NK-92 (cell line): ENCODE data around the gene ALKBH8.
"Not testable (repeated sequence)": the region's sequence is repeated elsewhere in the genome, so short reads cannot be mapped to it uniquely, and the experiment has no call there.

Experiments
- DNase-seq: peaks from one replicate; lab custom pipeline; 2025; ENCODE audit not compliant: unreplicated experiment; lab: John Stamatoyannopoulos, UW

ALKBH8 gene

GRCh38 chr11:107577346-107577711 lies 11.8 kb upstream of the ALKBH8 start:
- no peak for DNase-seq

- DNase-seq: not testable (repeated sequence)
Measured at GRCh38 chr11:107576497-107577345, 11.2 kb upstream of the ALKBH8 start.

DNA sequence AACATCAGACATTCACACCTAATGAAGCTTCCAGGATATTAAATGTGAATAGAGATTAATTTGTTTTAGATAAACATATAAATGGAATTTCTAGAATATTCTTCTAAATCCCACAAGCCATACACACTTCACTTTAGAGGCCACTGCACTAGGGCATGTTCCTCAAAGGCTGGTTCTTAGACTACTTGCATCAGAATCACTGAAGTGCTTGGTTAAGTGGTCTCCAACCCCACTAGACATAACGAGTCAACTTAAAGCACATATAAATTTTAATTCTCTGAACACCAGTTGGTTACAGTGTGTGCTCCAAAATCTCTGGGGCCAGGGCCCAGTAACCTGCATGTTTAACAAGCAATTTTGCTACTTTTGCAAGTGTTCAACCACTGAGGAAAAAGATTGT lies 7.9 kb upstream of the ALKBH8 start:
- DNase-seq: no peak

DNA sequence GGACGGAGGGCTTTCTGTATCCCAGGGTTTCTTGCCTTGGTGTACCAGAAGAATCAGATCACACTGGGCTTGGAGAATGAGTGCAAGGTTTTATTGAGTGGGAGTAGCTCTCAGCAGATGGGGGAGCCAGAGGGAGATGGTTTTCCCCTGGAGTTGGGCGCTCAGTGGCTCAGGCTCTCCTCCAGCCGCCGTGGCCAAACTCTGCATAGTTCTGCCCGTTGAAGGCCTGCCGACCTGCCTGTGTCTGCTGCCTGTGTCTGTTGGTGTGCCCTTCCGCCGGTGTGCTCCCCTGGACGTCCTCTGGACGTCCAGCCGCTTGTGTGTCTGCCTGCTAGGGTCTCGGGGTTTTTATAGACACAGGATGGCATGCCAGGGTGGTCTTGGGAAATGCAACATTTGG lies 4.5 kb upstream of the ALKBH8 start:
- DNase-seq: no peak

DNA sequence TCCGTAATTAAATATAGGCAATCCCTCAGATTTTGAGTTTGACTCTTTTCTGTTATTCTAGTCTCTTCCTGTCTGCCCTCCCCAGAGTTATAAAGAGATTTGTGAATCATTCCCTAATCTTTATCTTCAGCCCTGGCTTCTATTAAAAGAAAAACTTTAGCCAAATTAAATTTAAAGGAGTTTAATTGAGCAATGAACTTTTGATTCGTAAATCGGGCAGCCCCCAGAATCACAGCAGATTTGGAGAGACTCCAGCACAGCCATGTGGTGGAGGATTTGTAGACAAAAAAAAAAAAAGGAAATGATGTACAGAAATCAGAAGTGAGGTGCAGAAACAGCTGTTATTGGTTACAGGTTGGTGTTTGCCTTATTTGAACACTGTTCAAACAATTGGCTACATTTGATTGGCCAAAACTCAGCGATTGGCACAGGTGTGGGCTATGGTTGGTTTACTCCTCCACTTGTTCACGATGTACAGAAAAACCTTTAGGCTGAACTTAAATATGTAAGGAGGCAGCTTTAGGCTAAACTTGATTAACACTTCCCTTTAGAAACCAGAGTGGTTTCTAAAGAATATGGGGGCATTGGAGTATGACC lies 2.3 kb upstream of the ALKBH8 start:
- no peak for DNase-seq

- no peak for DNase-seq
Measured at GRCh38 chr11:107566569-107566968, 1.0 kb upstream of the ALKBH8 start.

DNA sequence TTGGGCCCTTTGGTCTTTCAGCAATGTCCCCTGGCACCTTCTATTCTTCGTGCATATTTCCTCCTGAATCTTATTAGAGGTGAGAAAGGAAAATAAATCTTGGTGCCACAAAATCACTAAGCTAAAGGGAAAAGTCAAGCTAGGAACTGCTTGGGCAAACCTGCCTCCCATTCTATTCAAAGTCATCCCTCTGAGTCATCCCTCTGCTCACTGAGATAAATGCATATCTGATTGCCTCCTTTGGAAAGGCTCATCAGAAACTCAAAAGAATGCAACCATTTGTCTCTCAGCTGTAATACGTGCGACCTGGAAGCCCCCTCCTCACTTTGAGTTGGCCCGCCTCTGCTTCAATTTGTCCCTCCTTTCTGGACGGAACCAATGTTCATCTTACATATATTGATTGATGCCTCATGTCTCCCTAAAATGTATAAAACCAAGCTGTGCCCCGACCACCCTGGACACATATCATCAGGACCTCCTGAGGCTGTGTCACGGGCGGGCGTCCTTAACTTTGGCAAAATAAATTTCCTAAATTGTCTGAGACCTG lies 493 bp upstream of the ALKBH8 start:
- not testable (repeated sequence) for DNase-seq

DNA sequence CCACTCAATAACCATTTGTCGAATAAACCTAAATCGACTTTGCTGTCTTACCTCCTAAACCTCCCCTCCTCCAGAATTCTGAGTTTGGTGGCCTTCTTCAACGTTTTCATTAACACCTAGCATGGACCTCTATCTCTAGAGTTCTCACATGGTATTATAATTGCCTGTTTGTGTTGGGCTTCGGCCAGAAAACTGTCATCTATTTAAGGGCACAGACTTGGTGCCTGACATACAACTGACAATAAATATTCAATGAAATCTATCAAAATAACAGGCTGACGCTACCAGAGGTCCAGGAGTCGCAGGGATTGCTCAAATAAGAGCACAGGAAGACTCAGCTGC lies 687 bp downstream of the ALKBH8 start:
- DNase-seq: no peak

DNA sequence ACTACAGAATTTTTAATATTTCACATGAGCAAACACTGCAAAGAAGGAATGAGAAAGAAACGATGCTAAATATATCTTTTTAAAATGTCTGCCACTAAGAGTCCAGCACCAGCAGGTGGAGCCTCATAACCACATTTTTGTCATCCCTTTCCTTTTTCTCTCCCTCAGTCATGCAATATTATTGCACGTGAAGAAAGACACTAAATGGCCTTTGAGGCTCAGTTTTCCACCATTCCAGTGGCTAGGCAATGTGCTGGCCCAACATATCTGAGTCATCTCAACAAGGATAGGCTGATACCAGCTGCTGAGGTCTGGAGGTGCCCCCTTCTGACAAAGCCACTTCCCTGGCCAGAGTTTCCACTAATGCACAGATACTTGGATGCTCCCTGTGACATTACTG lies 1.8 kb downstream of the ALKBH8 start:
- DNase-seq: no peak

GRCh38 chr11:107562647-107563208 lies 2.8 kb downstream of the ALKBH8 start:
- no peak for DNase-seq

- no peak for DNase-seq
Measured at GRCh38 chr11:107561688-107562087, 3.8 kb downstream of the ALKBH8 start.

GRCh38 chr11:107550304-107550703 lies 15.2 kb downstream of the ALKBH8 start:
- DNase-seq: no peak

- DNase-seq: no peak
Measured at GRCh38 chr11:107549954-107550285, 15.6 kb downstream of the ALKBH8 start.

DNA sequence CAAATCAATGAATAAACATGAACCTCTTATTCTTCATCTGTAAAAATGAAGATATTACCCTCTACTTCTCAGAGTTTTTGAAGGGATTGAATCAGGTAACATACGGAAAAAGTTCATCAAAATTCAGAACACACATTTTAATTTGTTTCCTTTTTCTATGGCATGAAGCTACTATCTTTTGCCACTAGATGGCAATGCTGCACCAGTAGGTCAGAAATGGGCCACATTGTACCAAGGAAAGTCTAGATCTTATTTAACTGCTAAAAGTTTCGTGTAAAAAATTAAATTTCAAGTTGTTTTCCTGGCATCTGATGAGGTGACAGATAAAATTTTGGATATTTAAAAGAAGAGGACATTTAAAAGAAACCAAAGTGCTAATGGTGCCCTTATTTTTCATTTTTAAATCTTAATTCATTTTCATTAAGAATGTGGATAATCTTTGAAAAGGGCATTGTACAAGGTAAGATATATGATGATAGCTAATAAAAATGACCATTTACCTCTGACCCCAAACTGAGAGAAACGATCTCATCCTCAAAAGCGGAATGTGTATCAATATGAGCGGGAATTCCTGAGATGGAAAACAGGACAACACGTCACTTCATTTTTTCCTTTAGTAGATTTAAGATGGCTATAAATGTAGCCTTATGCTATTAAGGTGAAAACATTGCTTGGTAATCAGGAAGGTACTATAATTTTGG lies 16.1 kb downstream of the ALKBH8 start:
- no peak for DNase-seq

GRCh38 chr11:107547961-107548360 lies 17.6 kb downstream of the ALKBH8 start:
- no peak for DNase-seq

DNA sequence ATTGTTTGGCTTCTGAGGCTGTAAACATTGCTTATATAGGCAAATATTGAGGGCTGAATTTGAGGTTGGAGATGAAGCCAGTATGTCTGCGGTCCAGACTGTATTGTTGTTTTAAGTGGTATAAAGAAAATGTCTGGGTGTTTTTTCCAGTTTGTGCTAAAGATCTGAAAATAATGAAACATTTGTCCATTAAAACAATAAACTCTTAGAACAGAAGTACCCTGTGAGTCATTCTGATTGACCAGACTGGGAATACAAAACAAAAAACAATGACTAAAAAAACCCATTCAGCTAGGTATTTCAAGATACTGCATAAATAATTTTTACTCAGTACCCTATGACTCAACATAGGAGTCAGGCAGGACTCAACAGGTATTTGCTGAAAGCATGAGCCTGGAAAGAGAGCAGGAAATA lies 20.4 kb downstream of the ALKBH8 start:
- DNase-seq: no peak

DNA sequence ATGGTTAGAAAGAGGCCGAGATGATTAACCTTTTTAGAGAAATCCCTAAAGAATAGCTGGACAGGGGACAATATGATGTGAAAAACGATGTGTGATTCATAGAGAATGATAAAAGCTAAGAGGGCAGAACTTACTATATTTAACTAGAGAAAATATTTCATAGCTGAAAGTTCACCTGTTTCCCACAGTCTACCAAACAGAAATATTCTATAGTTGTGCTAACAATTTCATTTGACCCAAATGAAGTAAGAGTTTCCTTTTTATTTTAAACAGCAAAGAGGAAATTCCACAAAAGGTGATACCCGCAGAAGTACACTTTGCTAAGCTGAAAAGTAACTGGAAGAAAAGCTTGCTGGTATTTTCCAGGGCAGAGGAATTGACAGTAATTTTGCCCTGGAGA lies 26.7 kb downstream of the ALKBH8 start:
- DNase-seq: no peak

DNA sequence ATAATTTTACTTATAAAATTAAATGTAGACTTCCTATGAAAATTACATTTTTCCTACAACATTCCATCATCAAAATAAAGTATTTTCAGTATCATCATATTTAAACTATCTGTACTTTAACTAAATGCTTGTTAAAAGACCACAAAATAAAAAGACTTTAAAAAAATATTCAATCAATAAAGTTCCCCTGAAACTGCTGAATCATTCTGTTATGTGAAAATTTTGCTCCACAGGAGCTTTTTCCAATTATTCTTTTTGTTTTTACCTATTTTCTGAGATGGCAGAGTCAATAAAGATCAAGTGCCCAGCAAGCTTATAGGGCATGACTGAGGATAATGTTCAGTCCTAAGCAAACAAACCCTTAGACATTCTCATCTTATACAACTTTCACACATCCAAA lies 27.3 kb downstream of the ALKBH8 start:
- no peak for DNase-seq

- not testable (repeated sequence) for DNase-seq
Measured at GRCh38 chr11:107537155-107537554, 28.4 kb downstream of the ALKBH8 start.

DNA sequence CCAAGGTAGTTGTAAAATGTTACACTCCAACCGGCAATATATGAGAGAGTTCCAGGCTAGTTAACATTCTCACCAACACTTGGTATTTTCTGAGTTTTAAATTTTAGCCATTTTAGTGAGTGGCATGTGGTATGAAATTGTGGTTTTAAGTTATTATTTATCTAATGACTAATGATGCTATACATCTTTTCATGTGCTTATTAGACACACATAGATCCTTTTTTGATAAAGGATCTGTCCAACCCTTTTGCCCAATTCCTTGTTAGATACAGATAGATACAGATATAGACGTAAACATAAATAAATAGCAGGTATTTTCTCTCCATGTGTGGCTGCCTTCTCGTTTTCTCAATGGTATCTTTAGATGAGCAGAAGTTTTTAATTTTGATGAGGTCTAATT lies 39.3 kb downstream of the ALKBH8 start:
- DNase-seq: no peak

DNA sequence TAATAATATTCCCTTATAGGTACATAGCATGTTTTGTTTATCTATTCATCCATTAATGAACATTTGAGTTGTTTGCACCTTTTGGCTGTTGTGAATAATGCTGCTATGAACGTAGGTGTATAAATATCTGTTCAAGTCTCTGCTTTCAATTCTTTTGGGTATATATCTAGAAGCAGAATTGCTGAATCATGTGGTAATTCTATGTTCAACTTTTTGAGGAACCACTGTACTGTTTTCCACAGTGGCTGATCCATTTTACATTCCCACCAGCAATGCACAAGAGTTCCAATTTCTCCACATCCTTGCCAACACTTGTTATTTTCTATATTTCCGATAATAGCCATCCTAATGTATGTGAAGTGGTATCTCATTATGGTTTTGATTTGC lies 56.7 kb downstream of the ALKBH8 start:
- DNase-seq: no peak
